Iris pigment epithelial cell (primary cell): Measurements from ENCODE around the gene BCAS4.

ENCODE experiments used
- DNase-seq: peaks from one replicate; pipeline ENCODE4 v3.0.0-alpha.2; 2011; ENCODE audit warnings: low read depth

BCAS4 gene

DNA sequence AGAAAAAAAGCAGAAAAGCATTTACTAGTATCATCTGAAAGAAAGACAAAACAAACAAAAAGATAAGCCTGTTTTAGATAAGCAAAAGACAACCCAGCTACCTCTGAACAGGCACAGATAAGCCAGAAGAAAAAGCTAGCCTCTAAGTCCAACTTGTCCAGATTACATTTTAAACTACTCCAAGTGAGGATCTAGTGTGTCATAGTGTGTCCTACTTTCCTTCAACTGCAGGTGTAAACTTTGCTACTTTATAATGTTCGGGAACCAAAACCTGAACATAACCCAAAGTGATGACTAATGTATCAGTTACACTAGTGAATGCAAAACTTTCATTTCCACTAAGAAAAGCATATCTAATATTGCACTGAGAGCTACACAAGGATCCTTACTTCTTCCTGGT, 116.9 kb downstream of the BCAS4 start:
- DNase-seq = peak; percentile 16

DNA sequence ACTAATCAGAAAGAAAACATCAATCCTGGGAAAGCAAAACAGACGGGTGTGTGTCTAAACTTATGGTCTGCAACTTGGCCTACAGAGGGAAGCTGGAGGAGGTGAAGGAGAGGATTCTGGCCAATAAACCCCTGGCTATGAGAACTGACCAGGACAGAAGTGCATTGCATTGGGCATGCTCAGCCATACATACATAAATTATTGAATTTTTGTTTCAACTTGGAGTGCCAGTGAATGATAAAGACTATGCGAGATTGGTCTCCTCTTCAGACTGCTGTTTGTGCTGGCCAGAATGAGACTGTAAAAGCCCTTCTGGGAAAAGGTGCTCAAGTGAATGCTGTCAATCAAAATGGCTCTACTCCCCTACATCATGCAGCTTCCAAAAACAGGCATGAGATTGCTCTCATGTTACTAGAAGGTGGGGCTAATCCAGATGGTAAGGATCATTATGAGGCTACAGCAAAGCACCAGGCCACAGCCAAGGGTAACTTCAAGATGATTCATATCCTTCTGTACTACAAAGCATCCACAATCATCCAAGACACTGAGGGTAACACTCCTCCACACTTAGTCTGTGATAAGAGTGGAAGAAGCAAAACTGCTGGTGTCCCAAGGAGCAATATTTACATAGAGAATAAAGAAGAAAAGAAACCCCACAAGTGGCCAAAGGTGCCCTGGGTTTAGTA, 119.0 kb downstream of the BCAS4 start:
- peak; percentile 90 for DNase-seq

DNA sequence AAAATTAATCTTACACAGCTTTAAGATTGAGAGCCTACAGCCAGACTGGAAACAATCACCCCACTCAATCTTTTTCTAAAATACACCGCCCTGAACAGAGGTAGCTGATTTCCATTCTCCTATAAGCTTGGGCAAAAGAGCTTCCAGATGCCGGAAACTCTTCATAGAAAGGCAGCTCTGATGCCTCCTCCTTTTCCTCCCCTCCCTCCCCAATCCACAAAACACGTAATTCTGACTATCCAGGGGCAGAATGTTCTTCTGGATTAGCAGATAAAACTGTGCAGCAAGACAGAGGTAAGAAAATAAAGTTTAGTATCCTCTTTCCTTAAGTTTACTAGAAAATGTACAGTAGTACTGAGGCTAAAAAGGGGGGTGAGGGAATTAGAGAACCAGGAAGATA, 120.6 kb downstream of the BCAS4 start:
- DNase-seq = peak; percentile 65

DNA sequence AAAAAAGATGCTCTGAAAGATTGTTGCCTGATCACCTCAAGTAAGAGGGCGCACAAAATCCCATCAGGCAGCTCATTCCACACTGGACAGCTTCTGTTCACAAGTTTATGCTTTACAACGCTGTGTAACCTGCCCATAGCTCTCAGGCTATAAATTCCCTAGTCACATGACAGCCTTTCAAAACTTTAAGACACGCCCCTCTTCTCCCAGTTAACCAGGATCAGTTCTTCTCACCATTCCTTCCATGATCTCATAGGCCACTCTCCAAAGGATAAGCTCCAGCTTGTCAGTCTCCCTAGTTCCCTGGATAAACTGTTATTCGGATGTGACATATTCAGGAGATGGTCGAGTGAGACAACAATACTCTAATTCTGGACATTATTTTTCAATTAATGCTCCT, 121.4 kb downstream of the BCAS4 start:
- DNase-seq = peak; percentile 54

DNA sequence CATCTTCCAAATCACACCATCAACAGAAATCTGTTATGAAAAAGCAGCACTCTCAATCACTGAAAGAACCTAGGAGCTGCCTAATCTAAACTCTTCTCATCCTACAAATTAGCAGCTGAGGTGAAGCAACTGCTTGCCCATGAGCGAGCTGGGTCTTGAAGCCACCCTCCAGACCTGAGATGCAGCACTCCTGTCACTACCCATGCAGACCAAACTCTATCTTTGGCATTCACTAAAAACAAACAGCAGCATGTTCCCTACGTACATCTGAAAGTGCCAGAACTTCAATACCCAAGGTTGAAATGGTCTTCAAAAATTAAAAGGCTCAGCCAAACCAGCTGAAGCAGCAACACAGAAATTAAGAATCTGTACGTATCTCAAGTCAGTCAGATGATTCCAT, 122.1 kb downstream of the BCAS4 start:
- DNase-seq = no peak

DNA sequence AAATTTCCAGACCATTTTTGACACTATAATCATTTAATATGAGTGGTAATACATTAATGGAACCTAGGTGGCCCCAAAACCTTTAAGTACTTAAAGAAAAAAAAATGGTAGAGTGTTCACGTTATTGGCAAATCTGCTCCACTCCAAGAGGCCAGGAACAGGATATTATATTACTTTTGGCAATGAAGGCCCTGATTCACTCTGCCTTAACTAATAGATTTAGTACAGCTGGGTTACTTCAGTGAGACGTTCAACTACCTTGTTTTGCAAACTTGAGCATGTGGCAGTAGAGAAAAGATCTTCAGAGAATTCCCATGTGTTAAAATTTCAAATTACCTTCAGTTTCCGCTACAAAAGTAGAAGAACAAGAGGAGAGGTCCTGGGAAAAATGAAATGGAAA, 123.5 kb downstream of the BCAS4 start:
- DNase-seq = peak; percentile 64

DNA sequence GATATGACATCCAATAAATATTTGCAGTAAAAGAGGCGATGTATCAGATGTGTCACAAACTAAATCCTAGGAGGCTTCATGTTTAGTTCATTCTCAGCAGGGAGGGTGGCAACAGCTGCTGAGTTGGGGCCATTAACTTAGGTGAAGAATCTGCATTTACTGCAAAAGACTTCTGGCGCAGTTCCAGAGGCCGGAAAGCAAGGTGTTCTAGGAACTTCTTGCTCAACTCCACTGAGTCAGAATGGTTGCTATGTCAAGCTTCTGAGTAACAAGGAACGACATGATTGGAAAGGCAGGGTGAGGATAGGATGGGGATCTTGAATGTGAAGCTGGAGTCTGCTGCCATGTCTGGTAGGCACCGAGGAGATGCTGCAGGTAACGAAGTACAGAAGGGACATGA, 124.7 kb downstream of the BCAS4 start:
- peak; percentile 93 for DNase-seq

DNA sequence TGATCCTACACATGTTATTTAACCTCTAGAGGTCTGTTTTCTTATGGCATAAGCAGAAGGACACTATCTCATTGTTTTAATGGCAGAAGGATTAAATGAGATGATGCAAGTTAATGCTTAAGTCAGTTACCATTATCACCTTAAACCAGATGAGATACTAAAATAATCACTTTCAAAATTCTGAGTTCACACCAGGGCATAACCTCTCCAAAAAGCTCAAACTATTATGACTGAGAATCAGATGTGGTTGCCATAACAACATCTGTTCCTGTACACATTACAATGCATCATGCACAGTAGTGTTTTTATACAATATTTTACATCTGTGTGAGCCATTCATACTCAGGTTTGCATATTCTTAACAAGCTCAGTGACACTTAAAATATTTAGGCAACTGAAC, 126.1 kb downstream of the BCAS4 start:
- DNase-seq = peak; percentile 28

DNA sequence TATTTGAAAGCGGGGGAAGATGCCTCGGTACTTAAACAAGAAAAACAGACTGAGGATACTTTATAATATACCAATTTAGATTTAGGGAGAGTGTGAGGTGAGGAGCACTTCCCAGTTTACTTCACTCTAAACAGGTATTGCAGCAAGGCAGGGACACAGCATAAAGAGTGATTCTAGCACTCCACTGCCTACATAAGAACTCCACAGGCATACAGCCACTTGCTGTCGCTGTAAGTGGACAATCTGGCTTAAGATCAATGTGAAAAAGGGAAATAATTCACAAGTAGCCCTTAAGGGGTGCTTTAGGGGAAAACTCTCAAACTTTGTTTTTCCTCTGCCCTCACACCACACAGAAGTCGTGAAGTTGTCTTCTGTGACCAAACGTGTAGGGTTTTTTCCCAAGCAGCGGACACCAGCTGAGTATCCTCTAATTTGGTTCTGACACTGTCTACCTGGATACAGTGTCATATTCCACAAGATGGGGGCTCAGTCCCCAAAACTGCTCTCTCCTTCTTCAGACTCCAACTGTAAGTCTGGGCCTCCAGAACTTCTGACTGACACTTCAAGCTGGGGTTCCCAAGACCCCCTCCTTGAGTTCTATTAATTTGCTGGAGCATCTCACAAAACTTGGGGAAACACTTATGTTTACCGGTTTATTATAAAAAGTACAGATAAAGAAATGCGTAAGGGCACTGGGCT, 127.1 kb downstream of the BCAS4 start:
- no peak for DNase-seq

DNA sequence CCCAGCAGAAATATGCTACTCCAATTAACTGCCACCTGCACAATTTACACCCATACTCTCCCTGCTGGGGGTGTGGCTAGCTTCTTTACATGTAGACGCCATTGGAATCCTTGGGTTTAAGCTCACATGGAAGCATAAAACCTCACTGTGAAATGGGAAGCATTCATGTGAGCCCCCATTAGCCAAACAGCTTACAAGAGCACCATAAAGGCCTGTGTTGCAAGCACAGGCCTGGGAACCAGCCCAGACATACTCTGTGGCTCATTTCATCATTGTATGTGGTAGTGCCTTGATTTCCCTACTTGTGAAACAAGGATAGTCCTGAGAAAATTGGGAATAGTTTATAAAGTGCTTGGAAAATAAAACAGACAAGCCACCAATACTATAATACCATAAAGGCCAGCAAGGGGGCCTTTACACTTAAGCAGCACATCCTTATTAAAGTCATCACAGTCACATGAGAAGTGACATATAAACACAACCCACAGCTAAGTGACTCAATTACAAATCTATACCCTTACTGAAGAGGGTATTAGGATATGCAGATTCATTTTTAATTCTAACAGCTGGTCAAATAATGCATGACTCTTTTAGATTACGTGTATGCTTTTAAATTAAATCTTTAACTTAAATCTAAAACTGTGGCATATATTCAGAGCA, 129.5 kb downstream of the BCAS4 start:
- peak; percentile 75 for DNase-seq

DNA sequence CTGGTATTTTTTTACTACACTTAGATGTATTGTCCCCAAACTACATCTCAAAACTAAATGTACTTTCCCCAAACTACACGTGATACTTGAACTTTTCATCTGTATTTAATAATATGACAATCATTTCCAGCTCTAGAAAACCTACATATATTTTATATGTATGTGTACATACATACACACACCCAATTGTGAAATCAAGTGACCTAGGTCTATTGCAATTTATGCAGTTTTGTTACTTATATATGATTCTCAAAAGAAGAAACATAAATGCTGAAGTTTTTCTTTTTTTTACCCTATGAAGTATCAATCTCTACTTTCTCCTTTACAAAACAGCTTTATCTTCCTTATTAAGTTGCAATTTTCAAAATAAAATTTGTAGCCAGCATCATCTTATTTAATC, 131.7 kb downstream of the BCAS4 start:
- no peak for DNase-seq
